Adrenal gland (tissue), 12 donors: ENCODE measurements around the gene MPL. TPM values are rescaled to one million over a fixed set of nuclear protein-coding genes. Genes with fewer than 3 reads are reported as not detected.
"Not testable (repeated sequence)": the region's sequence is repeated elsewhere in the genome, so short reads cannot be mapped to it uniquely, and the experiment has no call there.

Source experiments
- DNase-seq, 7 donors: peaks; one replicate each; pipeline ENCODE4 v3.0.0-alpha.2; 2019 to 2020
- H3K27ac ChIP-seq, 5 donors: fragments of 200-600 bp; sonication (generic) in 4 of 5; 1 replicate in 3 of 5; 2 replicates in 2 of 5; pipeline versions ENCODE4 v1.5.1 to v1.8.0; 2016 to 2020; ENCODE audit warnings: mild to moderate bottlenecking in 1 of 5
- H3K27me3 ChIP-seq: fragments of 200-600 bp; 2 replicates; pipeline ENCODE4 v1.8.0; 2021
- H3K36me3 ChIP-seq, 2 donors: fragments of 200-600 bp; replicated peaks in 1 of 2; 1 replicate in 1 of 2; 2 replicates in 1 of 2; pipeline versions ENCODE4 v1.5.1 to v1.8.0; 2018 to 2022
- H3K4me1 ChIP-seq, 2 donors: fragments of 200-600 bp; replicated peaks in 1 of 2; 1 replicate in 1 of 2; 2 replicates in 1 of 2; pipeline versions ENCODE4 v1.5.1 to v1.8.0; 2018 to 2021
- H3K4me3 ChIP-seq, 4 donors: fragments of 200-600 bp; sonication (generic) in 3 of 4; one replicate each; pipeline ENCODE4 v1.5.1; 2016 to 2018
- H3K9me3 ChIP-seq, 3 donors: fragments of 200-600 bp; sonication (generic) in 1 of 3; replicated peaks in 1 of 3; 1 replicate in 2 of 3; 2 replicates in 1 of 3; pipeline versions ENCODE4 v1.5.1 to v1.8.0; 2016 to 2021
- CTCF ChIP-seq, 6 experiments: fragments of 450-650 bp in 4 of 6; fragments of 200-600 bp in 2 of 6; sonication (generic) in 1 of 6; IDR thresholded peaks; 1 replicate in 5 of 6; 2 replicates in 1 of 6; pipeline versions ENCODE4 v1.5.1 to v1.8.0; 2016 to 2021; ENCODE audit warnings: antibody characterized with exemption in 6 of 6, mild to moderate bottlenecking in 2 of 6, moderate library complexity in 1 of 6
- POLR2A ChIP-seq, 2 donors: fragments of 450-650 bp; IDR thresholded peaks; one replicate each; pipeline ENCODE4 v1.6.1; 2017; ENCODE audit warnings: antibody characterized with exemption in 2 of 2, mild to moderate bottlenecking in 2 of 2, moderate library complexity in 1 of 2
- whole genome bisulfite sequencing, 4 donors: extraction: QIAGEN DNeasy Blood & Tissue Kit in 2 of 4; methylation state at CpG; one replicate each; pipeline versions ENCODE4 v1.1.5 to v1.1.7; 2013 to 2017; 5-methylcytosine and 5-hydroxymethylcytosine counted together
- intact Hi-C, 2 donors: fragments of 100-400 bp; cut with DNase I; formaldehyde crosslinking; loops; one replicate each; pipeline versions ENCODE4 v1.14.1 to v1.15.0; 2022 to 2023
- polyA plus RNA-seq, 3 donors: library from polyadenylated mRNA; stranded (reverse); fragments of 200-250 nt in 2 of 3; fragments of 350-450 nt in 1 of 3; fragmentation: Illumina TruSeq in 1 of 3; extraction: RNeasy Lipid Tissue Mini Kit (QIAGEN cat#74804) in 1 of 3; gene quantifications; one replicate each; pipeline ENCODE4 v1.2.3, GENCODE V29; 2013 to 2014
- total RNA-seq, 9 donors: library from RNA; depleted of rRNA in 4 of 9; stranded (reverse); fragments of >200 nt in 4 of 9; fragments of 120-200 nt in 1 of 9; fragmentation: NEBNext Ultra II Directional in 1 of 9; extraction: Animal tissue kit (Norgen Biotek cat#: 25700) in 1 of 9; gene quantifications; one replicate each; pipeline versions ENCODE4 v1.1.0 to v1.2.4, GENCODE V29; 2013 to 2023
- donor health status: healthy with polysubstance abuse.
- donor health status: Bipolar disorder and iron deficiency.
- donor health status: DM: yes; HTN: yes; CAD: no.
- donor health status: DM: no; HTN: no; CAD: no.
- donor health status: DM: no; HTN: no; CAD: no.
- donor health status: DM: yes; HTN: yes; CAD: no.

Gene MPL
- total and polyA plus RNA-seq, 12 donors: 0.11 to 0.61 (median 0.31) TPM; not detected in 6

- peak in 5 of 7 donors; percentile 31 to 57 (median 36) for DNase-seq
- TF ChIP-seq CTCF (IDR thresholded peaks at IDR 0.05) (peak in 1 of 6 experiments; percentile 10), POLR2A (IDR thresholded peaks at IDR 0.05) (no peak)
- peak overlapping the region in 4 of 5 donors; percentile 65 to 93 (median 80) for H3K27ac ChIP-seq
- no peaks in the 10 kb centered on the region for H3K27me3 ChIP-seq
- peaks cover 15 to 22% of the 10 kb centered on the region in 2 donors for H3K4me1 ChIP-seq
- intact Hi-C loops: no loop called here
- no peaks in the 10 kb centered on the region for H3K9me3 ChIP-seq
- 1 to 11% (median 3%) methylated on average over 13 to 48 of the region's 48 CpGs for WGBS, 4 donors
- H3K4me3 ChIP-seq: peak overlapping the region; percentile 45 to 94 (median 54)
- peaks cover 0 to 32% of the 10 kb centered on the region in 2 donors for H3K36me3 ChIP-seq
Observed at GRCh38 chr1:43367026-43367903, 29.6 kb downstream of the MPL start.

GRCh38 chr1:43367904-43368645 is 30.5 kb downstream of the MPL start, which contains the start of gene ELOVL1:
Gene ELOVL1 (minus strand): TSS chr1:43368011. CDS start chr1:43365609, 2,402 bp downstream.
- intact Hi-C loops: no loop called here
- TF ChIP-seq CTCF (IDR thresholded peaks at IDR 0.05): peak in 3 of 6 experiments; percentile 2 to 9 (median 7)
- TF ChIP-seq POLR2A (IDR thresholded peaks at IDR 0.05): peak; percentile 61 to 89
- 0 to 3% (median 0%) methylated on average over 7 to 58 of the region's 58 CpGs for WGBS, 4 donors
- Histone ChIP-seq H3K4me1 (peaks cover 15 to 27% of the 10 kb centered on the region in 2 donors), H3K9me3 (no peaks in the 10 kb centered on the region), H3K36me3 (peaks cover 0 to 24% of the 10 kb centered on the region in 2 donors), H3K27me3 (no peaks in the 10 kb centered on the region), H3K4me3 (peak within 1 kb of the TSS; percentile 45 to 94 (median 54)), H3K27ac (peak within 1 kb of the TSS; percentile 48 to 93 (median 90))
- peak; percentile 91 to 94 (median 93) for DNase-seq

- H3K27ac ChIP-seq: peak overlapping the region; percentile 48 to 93 (median 90)
- intact Hi-C loops: no loop called here
- H3K4me1 ChIP-seq: peaks cover 15 to 33% of the 10 kb centered on the region in 2 donors
- TF ChIP-seq CTCF (IDR thresholded peaks at IDR 0.05) (no peak), POLR2A (IDR thresholded peaks at IDR 0.05) (no peak)
- peak overlapping the region in 1 of 4 donors; percentile 94 for H3K4me3 ChIP-seq
- H3K27me3 ChIP-seq: no peaks in the 10 kb centered on the region
- H3K36me3 ChIP-seq: peaks cover 0 to 18% of the 10 kb centered on the region in 2 donors
- no peaks in the 10 kb centered on the region for H3K9me3 ChIP-seq
- WGBS, 4 donors: 17 to 20% (median 19%) methylated on average over 6 of the region's 6 CpGs
- peak in 1 of 7 donors; percentile 57 for DNase-seq
Observed at GRCh38 chr1:43368646-43369020, 31.0 kb downstream of the MPL start.

- H3K4me1 ChIP-seq: peaks cover 15 to 37% of the 10 kb centered on the region in 2 donors
- intact Hi-C loops, H3K9me3 ChIP-seq, DNase-seq, H3K36me3 ChIP-seq, H3K27ac ChIP-seq, H3K27me3 ChIP-seq, H3K4me3 ChIP-seq: not testable (repeated sequence)
- 90 to 100% (median 95%) methylated on average over 6 of the region's 6 CpGs for WGBS, 4 donors
Observed at GRCh38 chr1:43369779-43370178, 32.2 kb downstream of the MPL start.
